RWPE2 (cell line): ENCODE results near the gene PSMD8.

Source experiments
- ATAC-seq: fragments of 200-7000 bp; cut with Tn5 transposase; 3 replicates; pipeline ENCODE4 v1.9.1; 2021; ENCODE audit warnings: low read depth
- DNase-seq: peaks from one replicate; pipeline ENCODE4 v3.0.0-alpha.2; 2020; ENCODE audit warnings: low spot score
- H3K27ac ChIP-seq: fragments of 450-650 bp; 2 replicates; pipeline ENCODE4 v1.5.1; 2017; ENCODE audit warnings: mild to moderate bottlenecking; ENCODE audit not compliant: poor library complexity, severe bottlenecking
- H3K27me3 ChIP-seq: fragments of 250-450 bp; sonication (Bioruptor Pico); 2 replicates; pipeline ENCODE4 v1.5.1; 2021; ENCODE audit warnings: mild to moderate bottlenecking, moderate library complexity; ENCODE audit not compliant: insufficient read depth, poor library complexity, severe bottlenecking
- H3K36me3 ChIP-seq: fragments of 250-450 bp; sonication (Bioruptor Pico); 2 replicates; pipeline ENCODE4 v1.5.1; 2020; ENCODE audit warnings: low read depth, mild to moderate bottlenecking, moderate library complexity
- H3K4me1 ChIP-seq: fragments of 250-450 bp; sonication (Bioruptor Pico); 2 replicates; pipeline ENCODE4 v1.5.1; 2021; ENCODE audit warnings: mild to moderate bottlenecking, moderate library complexity; ENCODE audit not compliant: insufficient read depth, poor library complexity, severe bottlenecking
- H3K4me3 ChIP-seq: fragments of 250-450 bp; sonication (Bioruptor Pico); 2 replicates; pipeline ENCODE4 v1.5.1; 2021; ENCODE audit warnings: mild to moderate bottlenecking, moderate library complexity; ENCODE audit not compliant: severe bottlenecking
- H3K9me3 ChIP-seq: fragments of 250-450 bp; sonication (Bioruptor Pico); 2 replicates; pipeline ENCODE4 v1.5.1; 2021; ENCODE audit warnings: mild to moderate bottlenecking, moderate library complexity; ENCODE audit not compliant: severe bottlenecking
- CTCF ChIP-seq: fragments of 450-650 bp; IDR thresholded peaks from one replicate; pipeline ENCODE4 v1.5.1; 2017; ENCODE audit warnings: mild to moderate bottlenecking, moderate library complexity; ENCODE audit not compliant: poor library complexity, severe bottlenecking

Gene PSMD8

GRCh38 chr19:38374332-38375097 is at the start of gene PSMD8:
TSS of gene PSMD8 (plus strand) at chr19:38374571. CDS start at chr19:38374602, 31 bp downstream.
- Histone ChIP-seq H3K36me3 (peaks cover 36% of the 10 kb centered on the region), H3K9me3 (no peaks in the 10 kb centered on the region), H3K4me3 (peak within 1 kb of the TSS; percentile 80), H3K27ac (peak within 1 kb of the TSS; percentile 62), H3K4me1 (peaks cover 5% of the 10 kb centered on the region), H3K27me3 (no peaks in the 10 kb centered on the region)
- ATAC-seq (peak; percentile 94), DNase-seq (peak; percentile 97)
- peak; percentile 39 for TF ChIP-seq CTCF

- no peak for ATAC-seq
- H3K9me3 ChIP-seq, result no peaks in the 10 kb centered on the region
- no peak overlapping the region for H3K4me3 ChIP-seq
- DNase-seq, result no peak
- no peaks in the 10 kb centered on the region for H3K27me3 ChIP-seq
- no peak overlapping the region for H3K27ac ChIP-seq
- TF ChIP-seq CTCF, result no peak
- peaks cover 15% of the 10 kb centered on the region for H3K4me1 ChIP-seq
- H3K36me3 ChIP-seq, result peaks cover 52% of the 10 kb centered on the region
Observed at GRCh38 chr19:38326591-38326990, 47.8 kb upstream of the PSMD8 start.

- no peak for ATAC-seq
- H3K4me1 ChIP-seq, result peaks cover under 1% of the 10 kb centered on the region
- no peak for DNase-seq
- H3K27ac ChIP-seq, result no peak overlapping the region
- TF ChIP-seq CTCF, result no peak
- H3K27me3 ChIP-seq, result no peaks in the 10 kb centered on the region
- no peaks in the 10 kb centered on the region for H3K9me3 ChIP-seq
- no peak overlapping the region for H3K4me3 ChIP-seq
- H3K36me3 ChIP-seq, result peaks cover 35% of the 10 kb centered on the region
Observed at GRCh38 chr19:38329651-38330050, 44.7 kb upstream of the PSMD8 start.

- DNase-seq, result no peak
- Histone ChIP-seq H3K4me3 (no peak overlapping the region), H3K27ac (no peak overlapping the region), H3K9me3 (no peaks in the 10 kb centered on the region), H3K36me3 (peaks cover 18% of the 10 kb centered on the region), H3K27me3 (no peaks in the 10 kb centered on the region), H3K4me1 (no peaks in the 10 kb centered on the region)
- TF ChIP-seq CTCF, result no peak
- ATAC-seq, result no peak
Observed at GRCh38 chr19:38331728-38332127, 42.6 kb upstream of the PSMD8 start.

GRCh38 chr19:38333245-38333644 is 41.1 kb upstream of the PSMD8 start:
- Histone ChIP-seq H3K9me3 (no peaks in the 10 kb centered on the region), H3K36me3 (peaks cover 4% of the 10 kb centered on the region), H3K4me1 (no peaks in the 10 kb centered on the region), H3K4me3 (no peak overlapping the region), H3K27ac (no peak overlapping the region), H3K27me3 (no peaks in the 10 kb centered on the region)
- no peak for DNase-seq
- ATAC-seq, result no peak
- no peak for TF ChIP-seq CTCF
